Fibroblast of gingiva (primary cell): ENCODE measurements around the gene ZNF469.
A peak's percentile ranks its signal among the peaks of the same experiment; 100 is the strongest.

ENCODE experiments used
- DNase-seq: peaks from one replicate; pipeline ENCODE4 v3.0.0-alpha.2; 2011; ENCODE audit warnings: low read depth

Gene ZNF469

DNA sequence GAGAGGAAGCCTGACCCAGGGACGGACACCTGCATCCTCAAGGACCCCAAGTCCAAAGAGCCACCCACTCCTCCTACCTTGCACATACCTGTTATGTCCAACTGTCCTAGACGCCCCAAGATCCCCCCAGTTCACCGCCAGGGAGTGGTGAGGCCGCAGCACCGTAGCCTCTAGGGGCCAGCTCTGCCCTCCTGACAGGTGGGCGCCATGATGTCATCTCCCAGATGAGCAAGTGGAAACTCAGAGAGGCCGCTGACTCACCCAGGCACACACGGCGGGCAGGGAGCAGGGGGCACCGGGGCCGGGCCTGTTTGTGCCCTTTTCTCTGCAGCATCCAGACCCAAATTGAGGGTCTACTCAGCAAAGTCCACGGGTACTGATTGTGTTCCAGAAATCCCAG lies 4.8 kb upstream of the ZNF469 start:
- DNase-seq: no peak

DNA sequence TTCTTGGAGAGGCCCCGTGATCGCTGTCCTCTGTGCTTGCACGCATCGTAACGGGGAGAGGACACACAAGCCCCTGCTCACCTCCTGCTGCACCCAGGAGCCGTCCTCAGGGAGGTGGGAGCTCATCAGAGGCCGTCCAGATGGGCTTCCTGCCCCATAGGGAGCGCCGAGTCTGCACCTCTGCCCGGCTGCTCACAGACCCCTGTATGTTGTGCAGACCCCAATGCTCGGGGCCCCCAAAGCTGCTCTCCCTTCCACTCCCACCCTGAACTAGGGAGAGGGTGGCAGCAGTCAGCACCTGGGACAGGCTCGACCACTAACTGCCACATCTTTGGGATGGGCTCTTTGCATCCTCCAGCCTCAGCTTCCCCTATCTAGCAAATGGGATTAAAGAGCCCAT lies 4.4 kb upstream of the ZNF469 start:
- no peak for DNase-seq

DNA sequence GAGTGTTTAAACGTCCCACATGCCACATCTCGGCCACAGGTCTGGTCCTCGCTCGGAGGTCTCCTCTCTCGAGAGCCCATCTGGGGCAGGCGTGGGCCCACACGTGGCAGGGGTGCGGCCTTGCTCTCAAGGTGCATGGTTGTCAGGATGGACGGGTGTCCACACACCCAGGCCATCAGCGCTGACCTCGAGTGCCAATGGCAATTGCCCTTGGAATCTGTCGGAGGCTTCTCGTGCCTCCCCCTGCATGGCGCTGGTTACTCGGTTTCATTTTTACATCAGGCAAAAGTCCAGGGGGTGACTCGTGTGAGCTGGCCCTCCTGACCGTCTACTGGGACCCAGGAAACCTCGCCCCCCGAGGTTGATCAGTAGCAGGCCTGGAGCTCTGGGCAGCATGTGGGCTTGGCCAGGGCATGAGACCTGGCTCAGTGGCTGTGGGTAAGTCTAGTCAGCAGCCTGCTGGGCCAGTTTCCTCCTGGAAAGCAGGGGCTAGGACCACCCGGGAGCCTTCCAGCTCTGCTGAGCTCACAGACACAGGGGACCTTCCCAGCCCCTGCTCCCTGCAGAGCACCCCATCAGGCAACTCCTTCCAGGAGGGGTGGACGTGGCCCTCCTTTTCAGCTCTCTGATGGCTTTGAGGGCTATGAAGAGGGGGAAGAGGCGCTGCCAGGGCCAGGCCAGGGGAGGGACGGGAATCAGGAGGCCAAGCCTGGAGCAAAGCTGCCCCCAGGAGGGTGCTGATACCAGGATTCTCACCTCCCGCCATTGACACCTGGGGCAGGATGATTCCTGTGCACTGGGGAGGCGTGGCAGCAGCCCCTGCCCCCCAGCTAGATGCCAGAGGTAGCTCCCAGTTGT lies 3.7 kb upstream of the ZNF469 start:
- no peak for DNase-seq

DNA sequence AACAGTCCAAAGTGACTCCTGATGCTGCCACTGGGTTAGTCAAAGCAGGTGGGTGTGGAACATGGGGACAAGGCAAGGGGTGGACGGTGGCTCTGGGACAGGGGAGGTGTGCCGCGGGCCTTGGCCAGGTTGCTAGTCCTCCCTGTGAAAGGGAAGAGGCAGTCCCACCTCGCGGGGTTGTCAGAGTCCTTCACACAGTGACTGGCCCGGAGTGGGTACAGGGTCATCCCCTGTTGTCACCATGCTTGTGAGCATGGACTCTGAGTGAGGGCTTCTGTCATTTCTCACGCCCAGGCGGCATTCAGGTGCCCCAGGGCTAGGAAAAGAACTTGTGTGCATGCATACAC lies 3.1 kb upstream of the ZNF469 start:
- DNase-seq: no peak

DNA sequence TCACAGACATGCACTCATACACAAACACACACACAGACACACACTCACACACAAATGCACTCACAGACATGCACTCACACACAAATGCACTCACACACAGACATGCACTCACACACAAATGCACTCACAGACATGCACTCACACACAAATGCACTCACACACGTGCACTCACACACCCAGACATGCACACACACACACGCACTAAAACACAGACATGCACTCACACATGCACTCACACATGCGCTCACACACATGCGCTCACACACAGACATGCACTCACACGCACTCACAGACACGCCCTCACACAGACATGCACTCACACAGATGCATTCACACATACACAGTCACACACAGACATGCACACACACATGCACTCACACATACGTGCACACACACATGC lies 2.7 kb upstream of the ZNF469 start:
- no peak for DNase-seq

DNA sequence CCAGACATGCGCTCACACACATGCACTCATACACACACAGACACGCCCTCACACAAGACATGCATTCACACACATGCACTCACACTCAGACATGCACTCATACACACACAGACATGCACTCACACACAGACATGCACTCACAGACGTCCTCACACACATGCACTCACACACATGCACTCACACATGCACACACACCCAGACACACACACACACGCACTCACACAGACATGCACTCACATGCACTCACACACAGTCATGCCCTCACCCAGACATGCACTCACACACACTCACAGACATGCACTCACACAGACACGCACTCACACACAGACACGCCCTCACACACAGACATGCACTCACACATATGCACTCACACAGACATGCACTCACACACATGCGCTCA lies 2.1 kb upstream of the ZNF469 start:
- no peak for DNase-seq

DNA sequence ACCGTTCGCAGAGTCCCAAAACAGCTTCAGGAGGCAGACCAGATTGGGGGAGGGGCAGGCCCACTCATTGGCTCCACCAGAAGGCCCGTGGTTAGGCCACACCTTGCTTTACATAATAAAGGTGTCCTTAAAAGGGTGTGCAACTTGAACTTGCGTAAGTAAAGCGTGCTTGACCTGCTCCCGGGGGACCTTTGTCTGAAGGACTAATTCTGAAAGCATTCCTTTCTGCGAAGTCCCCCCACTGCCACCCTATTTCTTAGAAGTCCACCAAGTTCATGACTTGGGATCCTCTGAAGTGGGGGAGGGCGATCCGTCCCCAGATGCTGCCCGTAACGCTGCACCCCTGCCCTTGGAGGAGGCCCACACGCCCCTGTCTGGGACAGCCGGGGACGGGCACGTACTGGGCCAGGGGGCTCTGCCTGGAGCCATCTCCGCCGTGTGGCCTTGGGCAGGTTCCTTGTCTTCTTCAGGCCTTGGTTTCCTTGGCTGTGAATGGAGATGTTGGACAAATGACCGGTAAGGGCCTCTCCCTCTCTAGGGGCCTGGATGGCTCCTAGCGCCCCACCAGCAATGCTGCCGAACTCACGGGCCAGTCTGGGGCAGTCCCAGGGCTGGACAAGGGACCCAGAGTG lies 823 bp upstream of the ZNF469 start:
- DNase-seq: no peak

DNA sequence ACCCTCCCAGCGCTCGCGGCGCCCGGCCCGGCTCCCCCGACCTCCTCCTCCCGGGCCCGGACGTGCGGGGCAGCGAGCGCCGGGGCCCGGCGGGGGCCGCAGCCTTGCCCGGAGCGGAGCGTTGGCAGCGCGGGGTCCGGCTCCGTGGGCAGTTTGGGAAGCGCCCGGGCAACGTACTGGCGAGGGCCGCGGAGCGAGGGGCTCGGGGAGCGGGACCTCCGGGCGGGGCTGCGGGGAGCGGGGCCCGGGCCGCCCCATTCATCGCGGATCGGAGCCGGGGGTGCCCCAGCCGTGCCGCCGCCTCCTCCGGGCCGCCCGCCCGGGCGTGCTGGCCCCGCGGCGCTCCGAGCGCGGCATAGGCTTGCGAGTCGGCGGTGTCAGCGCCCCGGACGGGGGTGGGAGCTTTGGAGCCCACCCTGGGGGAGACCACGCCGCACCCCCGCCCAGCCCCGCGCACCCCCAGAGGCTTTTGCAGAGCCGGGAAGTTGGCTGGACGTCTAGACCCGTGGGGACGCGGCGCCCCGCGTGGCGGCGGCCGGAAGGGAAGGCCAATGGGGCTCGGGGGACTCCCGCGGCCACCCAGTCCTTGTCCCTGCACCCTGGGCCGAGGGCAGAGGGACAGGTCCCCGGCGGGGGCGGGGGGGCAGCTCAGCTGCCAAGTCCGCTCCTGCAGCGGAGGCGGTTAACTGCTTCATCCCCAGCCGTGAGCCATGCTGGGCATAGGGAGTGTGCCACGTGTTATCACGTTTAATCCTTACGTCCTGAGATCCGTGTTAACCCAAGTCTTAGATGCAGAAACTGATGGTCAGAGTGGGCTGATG lies 852 bp downstream of the ZNF469 start:
- DNase-seq: peak; percentile 50

DNA sequence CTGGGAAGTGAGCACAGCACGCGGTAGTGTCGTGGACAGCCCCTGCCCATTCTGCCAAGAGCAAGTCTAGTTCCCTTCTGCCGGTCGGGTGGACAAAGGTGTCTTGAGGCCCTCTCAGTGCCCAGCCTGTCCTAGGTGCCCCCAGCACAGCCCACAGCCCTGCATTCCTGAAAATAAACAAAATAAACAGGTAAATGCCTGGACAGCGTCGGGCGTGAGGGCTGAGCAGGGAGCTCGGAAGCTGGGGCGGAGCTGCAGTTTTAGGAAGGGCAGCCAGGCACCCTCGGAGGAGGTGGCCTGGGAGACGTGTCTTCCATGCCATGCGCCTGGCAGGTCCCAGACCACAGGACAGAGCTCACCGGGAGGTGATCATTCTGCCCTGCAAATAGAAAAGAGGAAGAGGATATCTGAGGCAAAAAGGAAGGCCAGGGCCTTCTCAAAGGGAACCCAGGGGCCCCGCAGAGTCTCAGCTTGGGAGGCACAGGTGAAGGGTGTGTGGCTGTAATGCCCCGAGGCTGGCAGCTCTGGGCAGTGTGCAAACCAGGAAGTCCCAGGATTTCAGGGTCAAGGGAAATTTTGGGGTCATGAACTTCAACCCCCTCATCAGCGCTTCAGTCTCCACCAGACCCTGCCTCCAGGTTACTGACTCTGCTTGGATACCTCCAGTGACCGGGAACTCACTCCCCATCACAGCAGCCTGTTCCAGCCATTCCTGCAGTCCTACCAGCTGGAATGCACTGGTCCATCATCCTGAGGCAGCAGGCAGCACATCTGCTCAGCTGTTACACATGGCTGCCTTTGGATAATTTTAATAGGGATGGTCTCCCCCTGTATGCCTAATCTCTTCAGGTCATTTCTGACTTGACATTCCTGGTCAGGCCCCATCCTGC lies 1.7 kb downstream of the ZNF469 start:
- DNase-seq: no peak

DNA sequence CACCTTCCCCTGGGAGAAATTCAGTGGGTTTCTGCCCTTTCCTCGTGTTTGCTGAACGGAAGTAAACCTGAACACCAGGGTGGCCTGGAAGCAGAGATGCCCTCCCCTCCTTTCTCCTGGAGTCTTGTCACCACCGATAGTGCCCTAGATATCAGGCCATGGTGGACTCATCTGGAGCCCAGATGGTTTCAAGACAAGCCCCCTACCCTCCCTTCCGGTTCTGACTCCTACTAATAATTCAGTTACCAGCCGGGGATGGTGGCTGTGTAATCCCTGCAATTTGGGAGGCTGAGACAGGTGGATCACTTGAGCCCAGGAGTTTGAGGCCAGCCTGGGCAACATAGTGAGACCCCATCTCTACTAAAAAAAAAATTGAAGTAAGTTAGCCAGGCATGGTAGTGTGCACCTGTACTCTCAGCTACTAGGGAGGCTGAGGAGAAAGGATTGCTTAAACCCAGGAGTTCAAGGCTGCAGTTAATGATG lies 2.4 kb downstream of the ZNF469 start:
- DNase-seq: no peak

DNA sequence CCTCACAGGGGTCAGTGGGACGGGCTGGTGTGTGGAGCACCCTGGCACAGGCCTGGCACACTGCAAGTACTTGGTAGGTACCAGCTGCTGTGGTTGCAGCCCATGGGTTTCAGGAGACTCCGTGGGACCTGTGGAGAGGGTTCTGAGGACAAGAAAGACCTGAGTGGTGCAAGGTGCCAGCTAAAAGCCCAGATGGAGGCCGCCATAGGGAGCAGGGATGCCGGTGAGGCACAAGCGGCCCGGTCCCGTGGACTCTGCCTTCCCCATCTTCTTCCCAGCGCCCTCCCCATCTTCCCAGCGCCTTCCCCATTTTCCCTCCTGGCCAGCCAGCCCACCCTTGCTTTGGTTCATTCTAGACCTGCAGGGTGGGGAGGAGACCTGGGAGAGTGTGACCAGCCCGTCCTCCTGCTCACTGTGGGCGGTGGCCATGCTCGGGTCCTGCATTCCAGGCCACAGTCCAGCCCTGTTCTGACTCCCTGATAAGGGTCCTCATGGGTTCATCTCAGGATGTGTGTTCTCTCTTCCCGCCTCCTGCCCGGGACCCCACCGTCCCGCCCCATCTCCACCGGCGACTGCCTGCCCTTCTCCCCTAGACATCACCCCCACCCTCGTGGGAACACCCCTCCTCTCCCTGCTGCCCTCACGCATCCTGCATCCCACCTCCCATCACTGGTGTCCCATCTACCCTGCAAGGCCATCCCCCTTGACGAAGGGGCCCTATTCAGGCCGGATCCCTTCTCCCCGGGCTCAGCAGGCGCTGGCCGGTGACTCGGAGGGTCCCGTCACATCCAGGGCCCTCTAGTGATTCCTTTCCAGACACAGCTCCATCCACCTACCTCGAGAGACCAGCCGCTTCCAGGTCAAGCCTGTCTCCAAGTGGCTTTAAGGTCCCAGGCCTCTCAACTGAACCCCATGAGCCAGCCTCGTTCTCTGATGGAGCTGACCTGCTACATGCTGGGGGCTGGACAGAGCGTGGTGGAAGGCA lies 3.4 kb downstream of the ZNF469 start:
- no peak for DNase-seq

DNA sequence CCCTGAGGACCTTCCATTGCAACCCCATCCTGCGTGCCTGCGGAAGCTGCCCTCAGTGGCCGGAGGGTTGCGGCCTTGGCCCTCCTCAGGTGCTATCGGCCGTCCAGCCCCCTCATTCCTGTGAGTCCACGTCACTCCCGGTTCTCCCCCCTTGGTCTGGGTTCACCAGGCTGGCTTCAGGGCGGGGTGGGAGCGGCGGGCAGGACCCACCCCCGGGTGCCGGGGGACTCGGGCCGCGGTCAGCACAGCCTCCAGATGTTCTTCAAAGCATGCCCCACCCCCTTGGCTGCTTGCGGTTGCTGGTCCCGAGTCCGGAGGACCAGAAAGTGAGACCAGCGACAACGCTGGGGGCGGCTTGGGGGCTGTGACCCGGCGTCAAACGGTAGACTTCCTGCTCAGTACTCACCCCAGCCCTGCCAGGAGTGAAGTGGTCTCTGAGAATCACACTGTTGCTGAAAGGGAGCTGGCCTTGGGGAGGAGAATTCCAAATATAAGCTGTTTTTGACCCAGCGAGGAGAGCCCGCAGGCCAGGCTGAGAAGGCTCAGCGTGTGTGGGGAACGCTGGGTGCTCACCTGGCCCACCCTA lies 4.5 kb downstream of the ZNF469 start:
- no peak for DNase-seq

DNA sequence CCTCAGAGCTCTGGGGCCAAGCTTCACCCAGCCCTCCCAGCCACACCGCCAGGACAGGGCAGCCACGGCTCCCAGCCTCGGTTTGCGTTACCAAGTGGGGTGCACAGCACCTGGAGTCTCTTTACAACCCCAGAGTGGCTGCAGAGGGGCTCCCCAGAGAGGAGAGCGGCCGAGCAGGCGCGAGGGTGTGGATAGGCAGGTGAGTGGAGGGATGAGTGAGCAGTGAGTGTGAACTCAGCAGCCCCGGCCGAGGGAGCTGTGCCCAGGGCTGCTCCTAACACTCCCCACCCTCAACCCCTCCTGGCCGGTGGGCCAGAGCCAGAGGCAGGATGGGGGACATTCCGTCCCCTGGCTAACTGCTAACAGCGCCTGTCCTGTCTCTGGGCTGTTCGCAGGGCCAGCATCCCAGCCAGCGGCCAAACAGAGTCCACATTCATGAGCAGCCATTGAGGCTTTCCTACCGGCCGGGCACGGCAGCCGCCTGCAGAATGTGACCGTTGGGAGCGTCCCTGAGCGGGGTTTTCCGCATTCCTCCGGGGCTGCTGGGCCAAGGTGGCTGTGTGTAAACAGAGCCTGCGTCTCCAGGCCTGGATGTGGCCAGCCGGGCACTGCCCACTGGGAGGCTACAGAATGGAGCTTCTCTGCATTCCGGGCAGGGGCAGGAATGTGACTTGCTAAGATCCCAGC lies 5.3 kb downstream of the ZNF469 start:
- peak; percentile 73 for DNase-seq

DNA sequence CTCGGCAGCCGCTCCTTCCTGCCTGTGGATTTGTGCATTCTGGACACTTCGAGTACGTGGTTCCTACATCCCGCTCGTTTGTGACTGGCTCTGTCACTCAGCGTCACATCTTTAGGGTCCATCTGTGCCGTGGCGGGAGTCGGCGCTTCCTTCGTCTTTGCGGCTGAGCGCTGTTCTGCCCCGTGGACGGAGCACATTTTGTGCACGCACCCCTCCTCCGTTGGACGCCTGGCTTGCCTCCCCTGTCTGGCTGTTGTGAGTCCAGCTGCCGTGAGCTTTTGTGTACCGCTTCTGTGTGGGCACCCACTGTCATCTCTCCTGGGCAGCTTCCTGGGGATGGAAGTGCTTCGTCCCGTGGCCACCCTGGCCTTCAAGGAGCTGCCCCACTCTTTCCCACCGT lies 6.4 kb downstream of the ZNF469 start:
- no peak for DNase-seq

DNA sequence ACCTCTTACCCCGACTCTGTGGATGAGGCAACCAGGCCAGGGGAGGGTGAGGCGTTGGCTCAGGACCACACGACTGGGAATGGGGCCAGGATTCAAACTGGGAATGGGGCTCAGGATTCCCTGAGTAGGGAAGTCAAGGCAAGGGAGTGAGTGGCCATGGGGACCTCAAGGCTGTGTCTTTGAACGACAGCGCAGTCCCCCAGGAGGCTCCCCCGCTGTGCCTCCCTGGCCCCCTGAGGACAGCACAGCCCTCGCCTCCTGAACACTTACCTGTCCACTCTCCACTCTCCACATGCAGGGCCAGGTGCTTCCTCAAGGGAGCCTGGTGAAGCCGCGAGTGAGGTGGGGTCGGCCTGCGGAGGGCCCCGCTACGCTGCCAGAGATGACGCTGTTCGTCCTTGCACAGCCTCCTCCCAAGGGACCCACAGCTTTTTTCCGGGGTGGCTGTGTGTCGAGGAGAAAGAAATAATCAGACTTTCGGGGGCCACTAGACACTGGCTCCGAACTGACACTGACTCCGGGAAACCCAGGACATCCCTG lies 6.9 kb downstream of the ZNF469 start:
- DNase-seq: no peak

DNA sequence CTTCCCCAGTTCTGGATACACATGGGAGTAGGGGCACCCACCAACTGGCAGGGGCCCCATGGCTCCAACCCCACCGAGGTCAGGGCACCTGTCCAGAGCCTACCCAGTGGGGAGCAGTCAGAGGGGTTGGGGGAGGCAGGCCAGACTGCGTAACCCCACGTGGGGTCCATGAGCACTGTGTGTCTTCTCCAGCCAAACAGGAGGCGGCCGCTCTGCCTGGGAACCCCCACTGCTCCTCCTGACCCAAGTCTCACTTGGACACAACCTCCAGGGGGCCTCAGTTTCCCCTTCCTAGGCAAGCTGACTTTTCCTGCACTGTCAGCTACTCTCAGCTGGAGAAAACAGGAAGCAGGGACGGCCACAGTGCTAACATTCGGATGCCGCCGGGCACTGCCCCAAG lies 7.5 kb downstream of the ZNF469 start:
- DNase-seq: no peak

DNA sequence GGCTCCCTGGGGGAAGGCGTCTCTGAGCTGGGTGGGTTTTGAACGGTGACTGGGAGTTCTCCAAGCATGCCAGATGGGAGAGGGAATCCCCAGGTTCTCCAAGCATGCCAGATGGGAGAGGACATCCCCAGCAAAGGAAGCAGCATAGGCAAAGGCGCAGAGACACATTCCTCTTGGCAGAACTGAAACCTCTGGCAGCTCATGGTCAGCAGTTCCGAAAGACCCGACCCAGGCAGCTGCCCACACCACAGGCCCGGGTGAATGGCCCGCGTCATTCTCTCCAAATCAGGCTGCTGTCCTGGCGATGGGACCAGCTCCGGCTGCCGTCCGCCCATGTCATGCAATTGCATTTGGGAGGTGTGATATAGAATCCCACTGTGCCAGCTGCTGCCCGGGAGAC lies 8.0 kb downstream of the ZNF469 start:
- DNase-seq: no peak

DNA sequence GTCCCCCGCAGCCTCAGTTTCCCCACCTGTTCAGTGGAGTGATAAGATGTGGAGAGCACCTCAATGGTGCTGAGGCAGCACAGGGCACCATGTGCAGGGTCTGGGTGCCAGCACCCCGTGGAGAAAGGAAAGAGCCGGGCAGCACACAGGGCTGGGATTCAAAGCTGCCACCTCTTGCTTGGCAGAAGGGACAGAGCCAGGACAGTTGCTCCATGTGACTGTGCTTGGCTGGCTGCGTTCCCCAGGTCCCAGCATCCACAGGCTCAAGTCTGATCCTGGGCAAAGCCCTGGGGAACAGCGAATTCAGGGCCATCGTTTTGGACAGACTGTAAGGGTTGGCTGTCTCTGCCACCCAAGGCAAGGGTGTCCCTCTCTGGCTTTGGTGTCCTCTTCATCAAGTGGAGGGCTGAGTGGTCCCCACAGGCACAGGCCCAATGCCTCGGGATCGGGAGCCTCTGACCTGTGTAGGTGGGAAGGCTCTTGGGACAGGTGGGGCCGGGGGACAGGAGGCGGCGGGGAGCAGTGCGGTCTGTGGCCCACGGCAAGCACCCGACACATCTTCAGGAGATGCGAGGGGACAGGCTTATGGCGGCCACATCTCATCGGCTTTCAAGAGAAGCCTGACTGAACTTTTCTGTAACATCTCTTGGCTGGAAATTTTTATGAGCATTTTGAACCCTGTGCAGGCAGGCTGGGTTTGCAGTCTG lies 8.5 kb downstream of the ZNF469 start:
- DNase-seq: no peak

DNA sequence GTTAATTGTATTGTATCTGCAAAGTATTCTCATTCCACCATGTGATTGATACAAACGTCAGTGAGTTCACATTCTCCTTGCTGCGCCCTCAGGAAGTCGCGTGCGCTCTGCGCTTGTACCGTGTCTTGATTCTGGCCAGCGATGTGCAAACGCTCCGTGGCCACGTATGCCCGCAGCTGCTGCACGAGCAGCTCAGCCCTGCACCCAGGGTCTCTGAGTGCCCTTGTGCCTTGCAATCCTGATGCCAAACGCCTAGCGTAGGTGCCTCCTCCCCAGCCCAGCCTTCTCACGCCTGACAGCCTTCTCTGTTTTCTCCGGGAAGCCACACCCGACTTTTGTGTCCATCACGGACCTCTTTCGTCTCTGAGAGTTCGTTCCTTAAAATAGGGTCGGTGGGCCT lies 9.4 kb downstream of the ZNF469 start:
- DNase-seq: no peak
